Activated naive CD8-positive, alpha-beta T cell treated with anti-CD3 and anti-CD28 coated beads, Interleukin-2, amount 50 U/mL, for 16 hours (primary cell): ENCODE measurements around the gene MAP3K6.

Source experiments
- DNase-seq: peaks from one replicate; pipeline ENCODE4 v3.0.0-alpha.2; 2020; ENCODE audit warnings: low read depth, low spot score

The MAP3K6 gene

GRCh38 chr1:27355683-27356082 lies 11.1 kb downstream of the MAP3K6 start:
- no peak for DNase-seq

GRCh38 chr1:27353629-27354028 lies 13.1 kb downstream of the MAP3K6 start:
- no peak for DNase-seq

GRCh38 chr1:27353166-27353565 lies 13.6 kb downstream of the MAP3K6 start:
- DNase-seq, result no peak

- DNase-seq, result no peak
Measured at GRCh38 chr1:27351541-27352107, 15.1 kb downstream of the MAP3K6 start.

- DNase-seq, result no peak
Measured at GRCh38 chr1:27350663-27351540, 15.9 kb downstream of the MAP3K6 start.

- DNase-seq, result no peak
Measured at GRCh38 chr1:27349784-27350662, 16.7 kb downstream of the MAP3K6 start.

- DNase-seq, result no peak
Measured at GRCh38 chr1:27348861-27349783, 17.6 kb downstream of the MAP3K6 start.

- no peak for DNase-seq
Measured at GRCh38 chr1:27346991-27347624, 19.7 kb downstream of the MAP3K6 start.

GRCh38 chr1:27346357-27346756 lies 20.4 kb downstream of the MAP3K6 start:
- DNase-seq, result no peak

GRCh38 chr1:27345272-27345671 lies 21.5 kb downstream of the MAP3K6 start:
- DNase-seq, result no peak

GRCh38 chr1:27343639-27344025 lies 23.1 kb downstream of the MAP3K6 start:
- no peak for DNase-seq

GRCh38 chr1:27342778-27343638 lies 23.8 kb downstream of the MAP3K6 start:
- DNase-seq, result peak; percentile 34

GRCh38 chr1:27342391-27342777 lies 24.4 kb downstream of the MAP3K6 start:
- DNase-seq, result no peak

- no peak for DNase-seq
Measured at GRCh38 chr1:27341525-27342252, 25.1 kb downstream of the MAP3K6 start, which contains the start of gene SYTL1. Gene SYTL1 (plus strand): TSS chr1:27342022. CDS start chr1:27345335, 3,313 bp downstream.

- DNase-seq, result no peak
Measured at GRCh38 chr1:27339213-27339612, 27.5 kb downstream of the MAP3K6 start.

- DNase-seq, result no peak
Measured at GRCh38 chr1:27338751-27339150, 28.0 kb downstream of the MAP3K6 start.

GRCh38 chr1:27336756-27337155 lies 30.0 kb downstream of the MAP3K6 start:
- DNase-seq, result no peak

GRCh38 chr1:27335506-27336422 lies 31.0 kb downstream of the MAP3K6 start:
- no peak for DNase-seq
